HFF-Myc (cell line): Measurements from ENCODE around the gene CFAP46.
"Not testable (repeated sequence)": the region's sequence is repeated elsewhere in the genome, so short reads cannot be mapped to it uniquely, and the experiment has no call there.

Experiments
- DNase-seq: peaks from one replicate; pipeline ENCODE4 v3.0.0-alpha.2; 2011; ENCODE audit warnings: low read depth; ENCODE audit errors: extremely low read depth
- H3K4me3 ChIP-seq: replicated peaks from 2 replicates; pipeline ENCODE4 v1.5.1; 2011; ENCODE audit warnings: low read depth, mild to moderate bottlenecking, control low read depth, low read length
- TF ChIP-seq, protein P1 (sequence below): IDR thresholded peaks from 2 replicates; pipeline ENCODE4 v1.5.1; 2012; ENCODE audit warnings: mild to moderate bottlenecking, low read depth, low read length, control low read depth; ENCODE audit errors: missing control alignments

Gene CFAP46

DNA sequence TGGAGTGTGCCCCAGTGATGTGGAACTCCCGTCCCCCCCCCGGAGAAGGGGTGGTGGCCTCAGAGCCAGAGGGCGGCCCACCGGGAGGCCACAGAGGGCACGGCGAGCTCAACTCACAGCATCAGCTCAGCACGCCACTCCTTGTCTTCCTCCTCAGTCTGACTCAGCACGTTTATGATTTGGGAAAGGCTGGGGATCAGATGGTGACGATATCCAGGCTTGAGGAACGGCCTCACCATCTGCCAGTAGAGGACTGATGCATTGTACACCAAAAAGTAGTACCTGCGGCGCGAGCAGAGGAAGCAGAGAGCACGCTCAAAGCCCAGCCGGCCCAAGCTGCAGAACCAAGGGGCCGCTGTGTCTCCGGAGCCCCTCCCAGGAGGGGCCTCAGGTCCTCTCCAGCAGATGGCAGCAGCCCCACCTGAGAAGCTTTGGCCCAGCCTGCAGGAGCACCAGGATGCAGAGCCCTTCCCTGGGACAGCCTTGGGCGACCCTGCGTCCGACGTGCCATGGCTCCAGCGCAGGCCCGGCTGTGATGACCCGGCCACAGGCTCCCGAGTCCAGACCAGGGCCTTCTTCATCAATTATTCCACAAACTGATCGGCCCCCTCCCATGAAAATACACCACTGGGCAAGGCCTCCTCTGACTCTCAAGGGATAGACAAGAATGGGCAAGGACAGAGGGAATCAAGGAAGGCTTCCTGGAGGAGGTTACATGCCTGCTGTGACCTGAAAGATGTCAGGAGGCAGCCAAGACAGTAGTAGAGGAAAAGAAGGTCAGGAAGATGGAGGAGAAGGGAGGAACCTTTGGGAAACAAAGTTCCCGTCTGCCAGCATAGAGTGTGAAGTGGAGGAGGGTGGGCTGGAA is 3.7 kb downstream of the CFAP46 start:
- DNase-seq = no peak
- H3K4me3 ChIP-seq = no peak overlapping the region
- TF ChIP-seq, protein P1, sequence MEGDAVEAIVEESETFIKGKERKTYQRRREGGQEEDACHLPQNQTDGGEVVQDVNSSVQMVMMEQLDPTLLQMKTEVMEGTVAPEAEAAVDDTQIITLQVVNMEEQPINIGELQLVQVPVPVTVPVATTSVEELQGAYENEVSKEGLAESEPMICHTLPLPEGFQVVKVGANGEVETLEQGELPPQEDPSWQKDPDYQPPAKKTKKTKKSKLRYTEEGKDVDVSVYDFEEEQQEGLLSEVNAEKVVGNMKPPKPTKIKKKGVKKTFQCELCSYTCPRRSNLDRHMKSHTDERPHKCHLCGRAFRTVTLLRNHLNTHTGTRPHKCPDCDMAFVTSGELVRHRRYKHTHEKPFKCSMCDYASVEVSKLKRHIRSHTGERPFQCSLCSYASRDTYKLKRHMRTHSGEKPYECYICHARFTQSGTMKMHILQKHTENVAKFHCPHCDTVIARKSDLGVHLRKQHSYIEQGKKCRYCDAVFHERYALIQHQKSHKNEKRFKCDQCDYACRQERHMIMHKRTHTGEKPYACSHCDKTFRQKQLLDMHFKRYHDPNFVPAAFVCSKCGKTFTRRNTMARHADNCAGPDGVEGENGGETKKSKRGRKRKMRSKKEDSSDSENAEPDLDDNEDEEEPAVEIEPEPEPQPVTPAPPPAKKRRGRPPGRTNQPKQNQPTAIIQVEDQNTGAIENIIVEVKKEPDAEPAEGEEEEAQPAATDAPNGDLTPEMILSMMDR = peak; percentile 47

DNA sequence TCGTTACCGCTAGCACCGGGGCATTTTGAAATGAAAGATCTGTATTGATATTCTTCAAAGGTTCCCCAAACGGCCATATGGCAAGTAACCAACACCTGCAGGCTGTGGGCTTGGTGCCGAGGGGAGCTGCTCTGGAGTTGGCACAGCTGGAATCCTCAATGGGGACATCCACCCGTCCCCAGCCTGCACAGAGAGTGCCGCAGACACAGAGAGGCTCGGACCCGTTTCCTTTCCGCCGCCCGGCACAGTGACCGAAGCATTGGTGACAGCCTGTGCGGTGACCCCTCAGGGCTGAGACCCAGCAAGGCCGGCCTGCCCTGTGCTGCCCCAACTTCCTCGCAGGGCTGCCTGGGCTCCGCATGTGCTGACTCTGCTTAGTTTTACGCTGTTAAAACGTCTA is 4.5 kb downstream of the CFAP46 start:
- H3K4me3 ChIP-seq = no peak overlapping the region
- DNase-seq = no peak
- TF ChIP-seq, protein P1 = no peak

DNA sequence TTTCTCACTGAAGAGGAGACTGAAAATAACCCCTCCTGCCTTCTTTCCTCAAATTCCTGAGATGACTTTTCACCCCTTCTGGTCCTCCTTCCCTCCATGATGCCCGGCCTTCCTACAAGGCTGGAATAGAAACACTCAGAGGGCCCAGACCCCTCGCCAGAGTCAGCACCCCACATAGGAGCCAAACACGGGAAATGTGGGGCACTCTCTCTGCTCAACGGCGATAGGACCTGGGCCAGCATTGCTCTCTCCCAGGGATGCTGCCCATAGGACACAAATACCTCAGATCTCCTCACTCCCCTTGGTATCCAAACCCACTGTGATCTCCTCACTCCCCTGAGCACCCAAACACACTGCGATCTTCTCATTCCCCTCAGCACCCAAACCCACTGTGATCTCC is 7.4 kb downstream of the CFAP46 start:
- no peak for DNase-seq
- TF ChIP-seq, protein P1 = no peak
- H3K4me3 ChIP-seq = no peak overlapping the region

DNA sequence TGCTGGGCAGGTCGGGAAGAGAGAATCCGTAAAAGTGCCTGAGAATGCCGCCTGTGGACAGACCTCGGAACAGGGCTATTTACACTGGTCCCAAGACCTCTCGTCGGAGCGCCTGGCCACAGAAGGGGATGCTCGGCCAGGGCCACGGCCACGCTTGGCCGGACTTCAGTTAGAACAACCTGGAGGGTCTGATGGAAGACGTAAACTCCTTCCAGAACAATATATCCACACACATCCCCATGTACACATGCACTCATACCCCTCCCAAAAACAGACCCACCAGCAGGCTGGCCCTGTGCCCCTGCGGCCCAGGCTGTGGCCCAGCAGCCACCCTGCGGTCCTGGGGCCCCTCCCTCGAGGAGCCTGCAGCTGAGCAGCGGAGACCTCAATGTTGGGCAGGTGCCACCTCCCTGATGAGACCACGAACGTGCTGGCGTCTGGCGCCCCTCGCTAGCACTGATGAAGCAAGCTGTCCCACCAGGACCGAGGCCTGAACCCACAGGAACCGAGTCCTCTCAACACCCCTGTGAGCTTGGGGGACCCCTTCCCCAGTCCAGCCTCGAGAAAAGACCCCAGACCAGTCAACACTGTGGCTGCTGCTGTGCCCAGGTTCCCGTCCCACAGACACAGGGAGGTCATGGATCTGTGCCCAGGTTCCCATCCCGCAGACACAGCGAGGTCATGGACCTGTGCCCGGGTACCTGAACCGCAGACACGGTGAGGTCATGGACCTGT is 8.9 kb downstream of the CFAP46 start:
- no peak overlapping the region for H3K4me3 ChIP-seq
- no peak for DNase-seq

DNA sequence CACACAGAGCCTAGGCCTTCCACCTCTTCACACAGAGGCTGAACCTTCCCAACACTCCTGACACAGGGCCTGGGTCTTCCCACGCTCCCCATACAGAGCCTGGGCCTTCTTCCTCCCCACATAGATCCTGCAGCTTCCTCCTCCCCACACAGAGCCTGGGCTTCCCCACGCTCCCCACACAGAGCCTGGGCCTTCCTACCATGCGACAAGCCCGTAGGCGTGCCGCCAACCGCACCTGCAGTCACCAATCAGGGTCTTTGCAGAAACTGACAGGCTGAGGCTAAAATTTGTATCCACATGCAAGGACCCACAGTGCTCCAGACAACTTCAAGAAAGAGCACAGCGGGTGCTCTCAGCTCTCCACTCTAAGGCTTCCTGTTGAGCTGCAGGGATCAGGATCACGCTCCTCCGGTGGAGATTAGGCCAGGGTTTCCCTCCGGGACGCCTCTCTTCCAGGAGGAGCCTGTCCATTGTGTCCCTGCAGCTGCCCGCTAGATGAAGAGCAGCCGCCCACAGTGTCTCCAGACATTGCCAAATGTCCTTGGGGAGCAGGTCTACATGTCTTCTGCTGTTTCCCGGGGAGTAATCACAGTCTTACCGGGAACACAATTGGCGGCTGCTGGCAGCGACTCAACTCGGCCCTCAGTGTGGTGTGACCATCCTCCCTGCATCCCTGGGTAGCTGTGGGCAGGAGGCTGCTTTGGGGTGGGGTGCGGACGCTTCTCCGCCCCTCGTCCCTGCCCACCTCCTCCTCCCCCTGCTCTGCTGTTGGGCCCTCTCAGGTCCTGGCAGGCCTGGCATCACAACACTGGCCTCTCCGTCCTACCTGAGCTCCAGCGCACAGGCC is 9.7 kb downstream of the CFAP46 start:
- TF ChIP-seq, protein P1 = no peak
- no peak for DNase-seq
- H3K4me3 ChIP-seq = no peak overlapping the region

More for the DNA sequence above, 8.9 kb downstream of the CFAP46 start:
- TF ChIP-seq, protein P1 = no peak

DNA sequence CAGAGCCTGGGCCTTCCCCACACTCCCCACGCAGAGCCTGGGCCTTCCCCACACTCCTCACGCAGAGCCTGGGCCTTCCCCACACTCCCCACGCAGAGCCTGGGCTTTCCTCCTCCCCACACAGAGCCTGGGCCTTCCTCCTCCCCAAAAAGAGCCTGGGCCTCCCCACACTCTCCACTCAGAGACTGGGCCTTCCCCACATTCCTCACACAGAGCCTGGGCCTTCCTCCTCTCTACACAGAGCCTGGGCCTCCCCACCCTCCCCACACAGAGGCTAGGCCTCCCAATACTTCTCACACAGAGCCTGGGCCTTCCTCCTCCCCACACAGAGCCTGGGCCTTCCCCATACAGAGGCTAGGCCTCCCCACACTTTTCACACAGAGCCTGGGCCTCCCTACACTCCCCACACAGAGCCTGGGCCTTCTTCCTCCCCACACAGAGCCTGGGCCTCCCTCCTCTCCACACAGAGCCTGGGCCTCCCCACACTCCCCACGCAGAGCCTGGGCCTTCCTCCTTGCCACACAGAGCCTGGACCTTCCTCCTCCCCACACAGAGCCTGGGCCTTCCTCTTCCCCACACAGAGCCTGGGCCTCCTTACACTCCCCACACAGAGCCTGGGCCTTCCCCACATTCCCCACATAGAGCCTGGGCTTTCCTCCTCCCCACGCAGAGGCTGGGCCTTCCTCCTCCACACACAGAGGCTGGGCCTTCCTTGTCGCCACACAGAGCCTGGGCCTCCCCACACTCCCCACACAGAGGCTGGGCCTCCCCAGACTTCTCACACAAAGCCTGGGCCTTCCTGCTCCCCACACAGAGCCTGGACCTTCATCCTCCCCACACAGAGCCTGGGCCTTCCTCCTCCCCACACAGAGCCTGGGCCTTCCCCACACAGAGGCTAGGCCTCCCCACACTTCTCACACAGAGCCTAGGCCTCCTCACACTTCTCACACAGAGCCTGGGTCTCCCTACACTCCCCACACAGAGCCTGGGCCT is 10.8 kb downstream of the CFAP46 start:
- not testable (repeated sequence) for DNase-seq, H3K4me3 ChIP-seq

DNA sequence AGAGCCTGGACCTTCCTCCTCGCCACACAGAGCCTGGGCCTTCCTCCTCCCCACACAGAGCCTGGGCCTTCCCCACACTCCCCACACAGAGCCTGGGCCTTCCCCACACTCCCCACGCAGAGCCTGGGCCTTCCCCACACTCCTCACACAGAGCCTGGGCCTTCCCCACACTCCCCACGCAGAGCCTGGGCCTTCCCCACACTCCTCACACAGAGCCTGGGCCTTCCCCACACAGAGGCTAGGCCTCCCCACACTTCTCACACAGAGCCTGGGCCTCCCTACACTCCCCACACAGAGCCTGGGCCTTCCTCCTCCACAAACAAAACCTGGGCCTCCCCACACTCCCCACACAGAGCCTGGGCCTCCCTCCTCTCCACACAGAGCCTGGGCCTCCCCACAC is 11.7 kb downstream of the CFAP46 start:
- not testable (repeated sequence) for H3K4me3 ChIP-seq, DNase-seq
